GM18951 (cell line): ENCODE results near the gene TULP3.

Experiments
- POLR2A ChIP-seq: IDR thresholded peaks from 4 replicates; pipeline ENCODE4 v1.6.1; 2011; ENCODE audit warnings: mild to moderate bottlenecking; ENCODE audit not compliant: insufficient read length, insufficient read depth; ENCODE audit errors: extremely low read depth
- in situ Hi-C: fragments of 300-500 bp; cut with MboI; formaldehyde crosslinking; loops from one replicate; pipeline ENCODE4 v1.12.0; 2022; ENCODE audit warnings: low sequenced_read_pairs, mixed read lengths, inconsistent platforms; ENCODE audit not compliant: unreplicated experiment

TULP3 gene

DNA sequence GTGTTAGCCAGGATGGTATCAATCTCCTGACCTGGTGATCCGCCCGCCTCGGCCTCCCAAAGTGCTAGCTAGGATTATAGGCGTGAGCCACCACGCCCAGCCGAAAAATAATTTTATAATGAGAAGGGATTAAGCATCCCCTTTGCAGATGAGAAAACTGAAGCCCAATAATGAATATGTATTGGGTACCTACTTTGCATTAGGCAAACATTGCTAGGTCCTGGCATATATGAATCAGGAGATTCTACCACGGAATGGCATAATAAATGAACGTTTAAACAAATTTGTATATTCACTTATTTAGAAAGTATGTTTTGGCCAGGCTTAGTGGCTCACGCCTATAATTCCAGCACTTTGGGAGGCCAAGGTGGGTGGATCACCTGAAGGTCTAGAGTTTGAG is 32.4 kb downstream of the TULP3 start:
- TF ChIP-seq POLR2A, result no peak
- in situ Hi-C loops, result no loop called here

DNA sequence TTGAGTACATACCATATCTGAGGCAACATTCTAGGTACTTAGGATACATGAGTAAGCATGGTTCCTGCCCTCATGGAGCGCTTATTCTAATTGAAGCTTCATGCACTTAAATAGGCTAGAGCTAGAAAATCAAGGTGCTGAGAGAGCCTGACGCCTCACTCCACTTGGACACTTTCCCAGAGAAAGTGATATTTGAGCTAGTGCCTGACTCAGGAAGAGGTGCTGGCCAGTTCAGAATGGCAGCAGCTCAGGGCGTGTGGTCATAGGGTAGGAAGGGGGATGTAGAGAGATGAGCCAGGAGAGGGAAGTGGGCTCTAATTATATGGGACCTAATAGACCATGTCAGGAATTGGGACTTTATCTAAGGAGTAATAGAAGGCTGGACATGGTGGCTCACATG is 33.3 kb downstream of the TULP3 start:
- in situ Hi-C loops, result no loop called here
- TF ChIP-seq POLR2A, result no peak

DNA sequence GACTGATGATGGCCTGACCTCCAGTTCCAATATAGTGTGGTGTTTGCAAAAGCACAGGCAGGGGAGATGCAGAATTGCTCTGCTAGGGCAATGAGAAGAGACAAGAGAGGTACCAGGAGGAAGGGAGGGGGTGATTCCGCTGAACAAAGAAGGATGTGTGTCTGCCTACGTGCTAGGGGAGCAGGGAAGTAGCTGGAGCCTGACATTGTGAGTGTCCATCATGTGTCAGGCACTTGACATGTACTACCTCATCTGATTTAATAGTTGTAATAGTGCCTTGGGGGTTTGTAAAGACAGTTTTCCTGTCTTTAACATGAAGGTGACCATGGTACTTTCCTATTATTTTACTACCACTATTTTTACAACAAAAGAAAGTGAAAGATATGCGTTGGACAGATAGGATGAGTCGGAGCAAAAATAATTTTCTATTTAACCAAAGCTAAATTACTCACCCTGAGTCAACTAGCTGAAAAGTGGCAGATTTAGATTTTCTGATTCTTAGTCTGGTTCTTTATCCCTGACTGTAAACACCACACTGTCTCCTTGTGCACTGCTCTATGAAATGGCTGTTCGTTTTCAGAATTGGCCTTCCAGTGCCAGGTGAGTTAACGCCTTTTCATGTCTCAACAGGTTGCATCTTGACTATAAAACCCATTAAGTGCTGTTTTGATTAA is 34.8 kb downstream of the TULP3 start:
- in situ Hi-C loops, result no loop called here
- TF ChIP-seq POLR2A, result no peak

GRCh38 chr12:2930865-2931264 is 40.2 kb downstream of the TULP3 start:
- TF ChIP-seq POLR2A, result no peak
- in situ Hi-C loops, result no loop called here

DNA sequence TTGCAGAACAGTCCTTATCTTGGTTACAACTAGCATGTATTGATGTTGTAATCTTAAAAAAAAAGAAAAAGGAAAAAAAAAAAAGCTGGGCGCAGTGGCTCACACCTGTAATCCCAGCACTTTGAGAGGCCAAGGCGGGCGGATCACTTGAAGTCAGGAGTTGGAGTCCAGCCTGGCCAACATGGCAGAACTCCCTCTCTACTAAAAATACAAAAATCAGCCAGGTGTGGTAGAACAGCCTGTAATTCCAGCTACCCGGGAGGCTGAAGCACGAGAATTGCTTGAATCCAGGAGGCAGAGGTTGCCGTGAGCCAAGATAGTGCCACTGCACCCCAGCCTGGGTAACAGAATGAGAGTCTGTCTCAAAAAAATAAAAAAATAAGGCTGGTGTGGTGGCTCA is 42.9 kb downstream of the TULP3 start:
- no peak for TF ChIP-seq POLR2A
- in situ Hi-C loops, result no loop called here

DNA sequence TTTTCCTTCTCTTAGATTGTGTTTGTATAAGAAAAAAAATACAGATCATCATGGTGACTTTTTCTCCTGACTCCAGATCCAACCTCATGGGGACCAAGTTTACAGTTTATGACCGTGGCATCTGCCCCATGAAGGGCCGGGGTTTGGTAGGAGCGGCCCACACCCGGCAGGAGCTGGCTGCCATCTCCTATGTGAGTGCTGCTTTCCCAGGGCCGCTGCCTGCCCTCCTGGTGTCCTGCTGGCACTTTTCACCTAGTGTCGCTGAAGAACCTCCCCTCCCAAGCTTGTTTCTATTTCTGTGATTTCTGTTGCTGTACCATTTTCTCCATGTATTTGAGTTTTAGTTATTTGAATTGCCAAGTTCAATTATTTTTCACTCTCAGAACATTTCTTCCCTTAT is 43.7 kb downstream of the TULP3 start:
- in situ Hi-C loops, result no loop called here
- no peak for TF ChIP-seq POLR2A

- in situ Hi-C loops, result no loop called here
- no peak for TF ChIP-seq POLR2A
These were observed 45.6 kb downstream of the TULP3 start for GRCh38 chr12:2936301-2936700.

DNA sequence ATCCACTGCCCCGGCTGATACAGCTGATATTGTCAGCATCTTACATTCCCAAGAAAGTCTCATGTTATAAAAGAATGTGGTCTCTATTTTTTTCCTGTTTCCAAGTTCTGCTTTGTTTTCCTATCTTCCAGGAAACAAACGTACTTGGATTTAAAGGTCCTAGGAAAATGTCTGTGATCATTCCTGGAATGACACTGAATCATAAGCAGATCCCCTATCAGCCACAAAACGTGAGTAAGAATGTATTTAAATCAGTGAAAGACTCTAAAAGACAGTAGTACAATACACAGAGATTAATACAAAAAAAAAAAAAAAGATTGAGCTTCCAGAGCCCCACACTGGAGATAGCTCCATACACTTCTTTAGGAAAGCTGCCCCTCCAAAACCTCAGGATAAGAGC is 46.8 kb downstream of the TULP3 start:
- in situ Hi-C loops, result no loop called here
- no peak for TF ChIP-seq POLR2A

- in situ Hi-C loops, result no loop called here
- TF ChIP-seq POLR2A, result no peak
These were observed 48.5 kb downstream of the TULP3 start for GRCh38 chr12:2939191-2939590.

- no peak for TF ChIP-seq POLR2A
- in situ Hi-C loops, result no loop called here
These were observed 49.9 kb downstream of the TULP3 start for GRCh38 chr12:2940564-2940963.

GRCh38 chr12:2941524-2941923 is 50.8 kb downstream of the TULP3 start:
- TF ChIP-seq POLR2A, result no peak
- in situ Hi-C loops, result no loop called here

GRCh38 chr12:2944401-2945047 is 53.8 kb downstream of the TULP3 start:
- in situ Hi-C loops, result no loop called here
- no peak for TF ChIP-seq POLR2A

- in situ Hi-C loops, result no loop called here
- no peak for TF ChIP-seq POLR2A
These were observed 58.7 kb downstream of the TULP3 start for GRCh38 chr12:2949411-2949810.

DNA sequence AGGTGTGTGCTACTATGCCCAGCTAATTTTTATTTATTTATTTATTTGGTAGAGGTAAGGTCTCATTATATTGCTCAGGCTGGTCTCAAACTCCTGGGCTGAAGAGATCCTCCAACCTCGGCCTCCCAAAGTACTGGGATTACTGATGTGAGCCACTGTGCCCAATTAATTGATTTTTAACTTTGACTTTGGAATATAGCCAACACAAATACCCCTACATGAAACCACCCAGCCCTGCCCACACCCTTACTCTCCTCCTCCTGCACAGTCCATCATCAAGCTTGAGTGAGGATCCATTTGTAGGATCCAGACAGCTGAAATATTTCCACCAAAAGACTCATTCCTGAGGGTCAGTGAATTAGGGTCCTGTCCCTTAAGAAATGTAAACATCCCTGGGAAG is 65.2 kb downstream of the TULP3 start:
- in situ Hi-C loops, result no loop called here
- no peak for TF ChIP-seq POLR2A
